ENCODE measurements around the gene TOR4A.
A peak's percentile ranks its signal among the peaks of the same experiment; 100 is the strongest.
"Not testable (repeated sequence)": the region's sequence is repeated elsewhere in the genome, so short reads cannot be mapped to it uniquely, and the experiment has no call there.

The TOR4A gene

GRCh38 chr9:137237759-137238726 is 39.5 kb upstream of the TOR4A start:
- no peak for DNase-seq (ENCODE audit: low read depth)

GRCh38 chr9:137239541-137240200 is 37.9 kb upstream of the TOR4A start:
- not testable (repeated sequence) for DNase-seq (ENCODE audit: low read depth)

DNA sequence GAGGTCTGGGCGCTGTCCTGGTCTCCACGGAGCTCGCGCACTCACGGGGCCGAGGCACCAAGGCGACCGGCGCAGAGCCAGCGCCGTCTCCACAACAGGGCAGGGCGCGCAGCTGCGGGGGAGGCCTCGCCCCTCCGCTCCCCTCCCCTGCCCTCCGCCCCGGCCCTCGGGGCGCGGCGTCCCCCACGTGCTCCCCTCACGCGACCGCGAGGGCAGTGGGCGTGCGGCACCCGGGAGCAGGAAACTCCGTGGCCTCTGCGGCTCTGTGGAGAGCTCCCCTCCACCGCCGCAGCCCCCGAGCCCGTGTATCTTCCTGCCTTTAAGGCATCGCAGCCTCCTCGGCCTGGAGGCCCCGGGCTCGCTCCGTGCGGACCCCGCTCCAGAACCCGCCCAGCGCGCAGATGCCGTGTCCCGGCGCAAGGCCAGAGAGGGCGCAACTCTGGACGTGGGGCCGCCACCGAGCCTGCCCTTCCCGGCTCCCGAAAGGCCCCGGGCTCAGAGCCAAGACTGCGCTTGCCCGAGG is 37.1 kb upstream of the TOR4A start:
- DNase-seq (ENCODE audit: low read depth) = peak; percentile 68

DNA sequence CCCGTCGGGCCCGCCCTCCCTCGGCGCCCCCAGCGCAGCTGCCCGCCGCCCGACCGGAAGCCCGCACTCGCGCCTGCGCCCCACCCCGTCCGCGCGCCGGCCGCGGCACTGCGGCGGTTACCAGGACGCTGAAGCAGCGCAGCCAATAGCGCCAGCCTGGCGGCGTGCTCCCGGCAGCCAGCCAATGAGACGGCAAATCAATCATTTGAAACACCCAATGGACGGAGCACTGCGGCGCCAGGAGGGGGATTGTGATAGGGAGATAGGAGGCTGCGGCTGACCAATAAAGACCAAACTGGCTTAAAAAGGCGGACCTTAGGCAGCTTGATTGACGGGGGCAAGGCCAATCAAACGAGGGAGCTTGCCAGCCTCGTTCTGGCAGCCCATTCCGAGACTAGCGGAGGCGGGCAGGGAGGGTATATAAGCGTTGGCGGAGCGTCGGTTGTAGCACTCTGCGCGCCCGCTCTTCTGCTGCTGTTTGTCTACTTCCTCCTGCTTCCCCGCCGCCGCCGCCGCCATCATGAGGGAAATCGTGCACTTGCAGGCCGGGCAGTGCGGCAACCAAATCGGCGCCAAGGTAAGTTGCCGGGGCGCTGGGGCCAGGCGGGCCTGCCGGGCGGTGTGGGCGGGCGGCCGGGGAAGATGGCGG is 36.6 kb upstream of the TOR4A start, which contains the start of gene TUBB4B:
Gene TUBB4B, plus strand, starts transcription at position 447 of the 649 bp plus-strand sequence. Its CDS starts 74 bp downstream, at position 521.
- DNase-seq (ENCODE audit: low read depth) = peak; percentile 94

GRCh38 chr9:137241490-137242268 is 35.8 kb upstream of the TOR4A start:
- DNase-seq (ENCODE audit: low read depth) = peak; percentile 64

DNA sequence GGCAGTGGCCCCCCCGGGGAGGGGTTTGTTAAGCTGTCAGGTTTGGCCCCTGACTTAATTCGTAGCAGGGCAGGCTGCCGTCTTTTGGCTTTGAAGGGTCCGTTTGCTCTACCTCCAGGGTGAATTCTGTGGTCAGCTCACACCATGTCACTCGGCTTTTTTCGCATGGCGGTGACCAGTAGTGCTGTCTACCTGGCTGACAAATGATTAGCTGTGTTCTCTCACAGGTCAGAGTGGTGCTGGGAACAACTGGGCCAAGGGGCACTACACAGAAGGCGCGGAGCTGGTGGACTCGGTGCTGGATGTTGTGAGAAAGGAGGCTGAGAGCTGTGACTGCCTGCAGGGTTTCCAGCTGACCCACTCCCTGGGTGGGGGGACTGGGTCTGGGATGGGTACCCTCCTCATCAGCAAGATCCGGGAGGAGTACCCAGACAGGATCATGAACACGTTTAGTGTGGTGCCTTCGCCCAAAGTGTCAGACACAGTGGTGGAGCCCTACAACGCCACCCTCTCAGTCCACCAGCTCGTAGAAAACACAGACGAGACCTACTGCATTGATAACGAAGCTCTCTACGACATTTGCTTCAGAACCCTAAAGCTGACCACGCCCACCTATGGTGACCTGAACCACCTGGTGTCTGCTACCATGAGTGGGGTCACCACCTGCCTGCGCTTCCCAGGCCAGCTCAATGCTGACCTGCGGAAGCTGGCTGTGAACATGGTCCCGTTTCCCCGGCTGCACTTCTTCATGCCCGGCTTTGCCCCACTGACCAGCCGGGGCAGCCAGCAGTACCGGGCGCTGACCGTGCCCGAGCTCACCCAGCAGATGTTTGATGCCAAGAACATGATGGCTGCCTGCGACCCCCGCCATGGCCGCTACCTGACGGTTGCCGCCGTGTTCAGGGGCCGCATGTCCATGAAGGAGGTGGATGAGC is 35.0 kb upstream of the TOR4A start:
- no peak for DNase-seq (ENCODE audit: low read depth)

DNA sequence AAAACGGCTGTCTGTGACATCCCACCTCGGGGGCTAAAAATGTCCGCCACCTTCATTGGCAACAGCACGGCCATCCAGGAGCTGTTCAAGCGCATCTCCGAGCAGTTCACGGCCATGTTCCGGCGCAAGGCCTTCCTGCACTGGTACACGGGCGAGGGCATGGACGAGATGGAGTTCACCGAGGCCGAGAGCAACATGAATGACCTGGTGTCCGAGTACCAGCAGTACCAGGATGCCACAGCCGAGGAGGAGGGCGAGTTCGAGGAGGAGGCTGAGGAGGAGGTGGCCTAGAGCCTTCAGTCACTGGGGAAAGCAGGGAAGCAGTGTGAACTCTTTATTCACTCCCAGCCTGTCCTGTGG is 34.3 kb upstream of the TOR4A start:
- DNase-seq (ENCODE audit: low read depth) = not testable (repeated sequence)

DNA sequence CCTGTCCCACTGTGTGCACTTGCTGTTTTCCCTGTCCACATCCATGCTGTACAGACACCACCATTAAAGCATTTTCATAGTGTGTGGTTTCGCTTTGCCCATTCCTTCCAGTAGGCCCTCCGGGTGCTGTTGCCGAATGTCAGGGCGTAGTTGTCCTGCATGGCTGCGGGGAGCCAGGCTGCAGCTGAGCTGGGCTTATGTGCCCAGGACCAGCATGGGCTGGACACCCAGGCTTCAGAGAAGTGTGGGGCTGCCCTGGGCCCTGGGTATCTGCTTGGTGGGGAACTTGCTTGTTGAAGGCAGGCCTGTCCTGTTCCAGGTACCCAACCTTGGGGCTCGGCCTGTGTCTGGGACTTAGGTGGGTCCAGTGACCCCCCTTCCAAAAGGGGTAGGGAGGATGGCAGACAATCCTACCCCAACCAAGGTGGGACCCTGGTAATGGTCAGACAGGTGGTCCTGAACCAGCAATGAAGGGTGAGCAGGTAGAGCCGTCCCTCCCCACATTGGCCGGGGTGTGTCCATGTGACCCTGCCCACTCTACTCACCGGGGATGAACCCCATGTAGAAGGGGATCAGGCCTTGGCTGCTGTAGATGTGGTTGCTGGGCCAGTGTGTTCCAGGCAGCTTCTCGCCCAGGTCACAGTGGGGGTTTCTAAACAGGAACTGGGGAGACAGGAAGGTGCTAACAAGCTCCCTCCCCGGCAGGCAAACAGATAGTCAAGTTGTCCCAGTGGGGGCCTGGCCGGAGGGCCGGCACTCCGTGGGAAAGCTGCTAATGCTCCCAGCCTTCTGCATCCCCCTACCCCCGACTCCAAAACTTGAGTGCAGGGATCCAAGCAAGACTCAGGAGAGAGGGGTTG is 33.7 kb upstream of the TOR4A start:
- DNase-seq (ENCODE audit: low read depth) = no peak

GRCh38 chr9:137244486-137245449 is 32.8 kb upstream of the TOR4A start:
- DNase-seq (ENCODE audit: low read depth) = no peak

DNA sequence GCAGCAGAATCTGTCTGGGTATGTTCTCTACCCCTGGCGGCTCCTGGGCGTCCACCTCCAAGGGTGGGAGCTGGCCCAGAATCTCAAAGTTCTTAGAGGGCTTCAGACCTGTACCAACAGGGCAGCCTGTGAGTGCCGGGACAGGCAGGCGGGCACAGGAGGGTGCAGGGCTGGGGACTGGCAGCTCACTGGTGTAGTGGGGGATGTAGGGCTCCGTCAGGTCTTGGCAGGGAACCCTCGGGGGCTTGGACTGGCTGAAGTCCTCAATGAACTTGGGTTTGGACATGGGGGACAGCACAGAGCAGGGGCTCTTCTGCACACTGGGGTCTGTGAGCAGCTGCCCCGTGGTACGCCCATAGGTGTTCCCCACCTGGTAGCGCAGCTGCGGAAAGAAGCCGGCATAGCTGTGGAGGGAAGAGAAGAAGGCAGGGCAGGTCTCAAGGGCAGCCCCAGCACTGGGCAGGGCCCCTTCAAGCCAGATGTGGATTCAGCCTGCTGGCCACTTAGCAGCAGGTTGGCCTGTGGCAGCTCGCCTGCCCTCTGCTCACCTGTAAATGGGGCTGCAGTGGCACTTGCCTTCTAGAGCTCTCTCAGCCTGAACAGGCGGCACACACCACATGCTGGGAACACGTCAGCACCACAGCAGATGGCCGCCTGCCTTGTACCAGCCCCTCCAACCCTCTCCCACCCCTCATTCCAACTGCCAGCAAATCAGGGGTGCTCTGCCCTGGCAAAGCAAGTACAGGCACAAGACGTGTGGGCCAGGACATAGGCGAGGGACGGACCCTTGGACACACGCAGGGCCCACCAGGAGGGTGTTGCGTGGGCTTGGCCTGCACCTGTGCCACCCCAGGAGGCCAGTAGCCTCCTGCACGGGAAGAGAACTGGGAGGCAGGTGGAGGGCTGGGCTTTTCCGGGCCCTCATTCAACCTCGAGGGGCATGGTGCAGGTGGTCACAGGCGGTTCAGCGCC is 31.8 kb upstream of the TOR4A start:
- no peak for DNase-seq (ENCODE audit: low read depth)

DNA sequence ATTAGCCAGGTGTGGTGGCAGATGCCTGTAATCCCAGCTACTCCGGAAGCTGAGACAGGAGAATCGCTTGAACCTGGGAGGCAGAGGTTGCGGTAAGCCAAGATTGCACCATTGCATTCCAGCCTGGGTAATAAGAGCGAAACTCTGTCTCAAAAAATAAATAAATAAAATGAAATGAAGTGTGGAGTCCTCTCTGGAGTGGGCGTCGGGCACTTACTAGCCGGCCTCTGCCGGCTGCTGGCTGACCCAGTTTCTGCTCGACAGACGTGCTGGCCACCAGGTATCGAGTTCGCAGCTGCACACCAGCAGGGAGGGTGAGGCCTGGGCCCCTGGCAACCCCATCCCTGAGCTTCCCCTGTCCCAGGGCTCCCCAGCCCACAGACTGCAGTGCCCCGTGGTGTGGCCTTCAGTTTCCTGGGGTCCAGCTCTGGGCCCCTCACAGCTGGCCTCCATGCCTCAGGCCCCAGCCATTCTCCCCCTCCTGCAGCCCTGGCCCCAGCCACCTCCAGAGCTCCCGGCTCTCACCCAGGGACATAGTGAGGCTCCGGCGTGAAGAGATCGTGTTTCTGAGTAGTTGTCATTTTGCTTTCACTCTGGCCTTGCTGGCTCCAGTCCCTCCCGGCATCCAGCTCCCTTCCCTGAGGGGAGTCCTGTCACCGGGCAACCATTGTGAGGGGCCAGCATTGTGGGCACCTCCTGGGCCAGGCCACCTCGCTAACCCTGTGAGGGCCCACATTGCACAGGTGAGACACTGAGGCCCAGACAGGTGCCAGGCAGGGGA is 30.2 kb upstream of the TOR4A start:
- no peak for DNase-seq (ENCODE audit: low read depth)

GRCh38 chr9:137247916-137248175 is 29.7 kb upstream of the TOR4A start:
- no peak for DNase-seq (ENCODE audit: low read depth)

DNA sequence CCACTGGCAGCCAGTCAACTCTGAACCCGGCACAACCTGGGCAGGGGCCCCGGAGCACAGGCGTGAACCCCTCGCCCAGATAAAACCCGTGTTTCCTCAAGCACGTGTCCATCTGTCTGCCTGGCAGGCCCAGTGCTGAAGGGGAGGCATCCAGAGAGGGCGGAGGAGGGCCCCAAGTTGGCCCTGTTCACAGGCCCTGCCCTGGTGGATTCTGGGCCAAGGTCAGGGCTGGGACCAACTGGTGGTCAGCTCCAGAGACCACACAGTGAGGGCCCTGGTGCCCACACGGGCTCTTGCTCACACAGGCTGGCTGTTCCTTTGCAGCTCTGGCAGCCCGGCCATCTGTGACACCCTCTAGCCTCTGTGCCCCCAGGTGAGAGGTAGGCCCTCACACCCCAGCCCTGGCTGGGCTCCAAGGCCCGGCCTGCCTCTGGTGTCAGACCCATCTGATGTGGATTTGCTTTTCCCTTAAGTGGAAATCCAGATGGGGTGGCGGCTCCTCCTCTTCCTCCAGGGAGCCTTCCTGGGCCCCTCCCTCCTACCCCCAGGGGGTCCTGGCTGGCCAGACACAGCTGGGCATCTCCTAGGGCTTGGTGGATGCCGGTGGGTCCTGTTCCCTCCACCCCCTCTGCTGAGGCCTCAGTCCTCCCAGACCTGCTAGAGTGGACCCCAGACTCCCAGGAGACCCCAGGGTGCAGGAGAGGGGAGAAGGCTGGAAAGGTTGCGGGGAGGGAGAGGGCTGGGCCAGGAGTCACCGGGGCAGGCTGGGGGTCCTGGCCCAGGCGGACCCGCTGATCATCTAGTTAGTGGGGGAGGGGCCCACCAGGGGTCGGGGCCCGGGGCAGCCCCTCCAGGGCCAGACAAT is 27.0 kb upstream of the TOR4A start:
- no peak for DNase-seq (ENCODE audit: low read depth)

DNA sequence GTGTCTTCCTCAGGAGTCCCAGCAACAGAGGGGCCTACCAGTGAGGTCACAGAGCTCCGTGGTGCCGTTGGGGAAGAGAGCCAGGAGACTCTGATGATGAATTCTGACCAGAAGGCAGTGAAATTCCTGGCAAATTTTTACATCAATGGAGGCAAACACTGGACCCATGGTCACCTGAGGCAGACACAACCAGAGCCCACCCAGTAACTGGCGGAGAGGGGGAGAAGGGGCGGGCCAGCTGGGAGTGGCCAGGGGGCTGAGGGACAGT is 26.4 kb upstream of the TOR4A start, which contains the start of gene STPG3:
Gene STPG3, plus strand, starts transcription at position 93 of the 268 bp plus-strand sequence. Its CDS starts 1 bp downstream, at position 94.
- DNase-seq (ENCODE audit: low read depth) = no peak

DNA sequence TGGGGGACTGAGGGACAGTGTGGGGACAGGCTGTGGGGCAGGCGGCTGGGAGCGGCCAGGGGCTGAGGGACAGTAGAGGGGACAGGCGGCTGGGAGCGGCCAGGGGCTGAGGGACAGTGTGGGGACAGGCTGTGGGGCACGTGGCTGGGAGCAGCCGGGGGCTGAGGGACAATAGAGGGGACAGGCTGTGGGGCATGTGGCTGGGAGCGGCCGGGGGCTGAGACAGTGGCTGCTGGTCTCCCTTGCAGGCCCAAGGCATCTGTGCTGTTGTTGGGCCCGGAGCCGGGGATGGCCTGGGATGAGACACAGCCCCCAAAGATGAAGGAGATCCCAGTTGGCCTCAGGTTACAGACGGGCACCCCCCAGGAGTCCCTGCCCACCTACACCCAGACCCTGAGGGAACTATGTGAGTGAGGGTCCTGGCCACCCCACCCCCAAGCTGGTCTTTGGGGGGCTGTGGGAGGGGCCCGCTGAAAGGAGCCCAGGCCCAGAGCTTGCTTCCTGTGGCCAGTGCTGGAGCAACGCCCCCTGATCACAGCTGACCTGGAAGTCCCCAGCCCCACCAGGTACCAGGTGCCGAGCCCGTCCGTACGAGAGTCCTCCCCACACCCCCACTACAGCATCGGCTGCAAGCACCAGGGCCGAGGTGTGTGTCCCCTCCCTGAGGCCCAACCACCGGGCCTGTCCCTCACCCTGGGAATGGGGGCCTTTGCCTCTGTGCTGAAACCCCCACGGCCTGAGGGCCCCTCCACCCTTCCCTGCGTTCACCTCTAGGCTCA is 25.8 kb upstream of the TOR4A start:
- DNase-seq (ENCODE audit: low read depth) = no peak
